HepG2 (cell line): ENCODE data around the gene NRDE2. TPM values are rescaled to one million over a fixed set of nuclear protein-coding genes. Genes with fewer than 3 reads are reported as not detected.

Source experiments
- ATAC-seq: fragments of 200-7000 bp; cut with Tn5 transposase; 3 replicates; pipeline ENCODE4 v1.9.1; 2020; ENCODE audit warnings: mild to moderate bottlenecking, moderate library complexity
- BruUV-seq: library from RNA; stranded (reverse); fragments of 400-500 nt; replicated peaks from 2 replicates; lab custom pipeline; 2021; lab: Mats Ljungman, UMichigan
- CTCF ChIA-PET: fragments of 300-600 bp; formaldehyde crosslinking; extraction: SDS; loops from one replicate; lab custom pipeline; 2021; ENCODE audit warnings: low total read pairs, inconsistent platforms, low intra/inter-chr PET ratio; lab: Yijun Ruan, JAX
- POLR2A ChIA-PET: fragments of 350-600 bp; sonication (Branson Sonifier 250); formaldehyde crosslinking; loops from one replicate; lab custom pipeline; 2020; ENCODE audit warnings: antibody characterized with exemption, inconsistent platforms; lab: Yijun Ruan, JAX
- DNase-seq: peaks from one replicate; pipeline ENCODE4 v3.0.0-alpha.2; 2015; ENCODE audit warnings: low spot score
- FAIRE-seq: peaks from 3 replicates; lab custom pipeline; 2011; peaks lifted over from hg19 to GRCh38; lab: Jason Lieb, UNC
- H2AFZ ChIP-seq: one replicate; pipeline ENCODE4 v1.6.1; 2011; ENCODE audit warnings: low read length, inconsistent platforms
- H3K27ac ChIP-seq: fragments of 300-600 bp; 3 replicates; pipeline ENCODE4 v1.8.0; 2011; ENCODE audit warnings: mixed run types, mild to moderate bottlenecking, mixed read lengths, low read length, inconsistent platforms; ENCODE audit not compliant: insufficient read depth; ENCODE audit errors: extremely low read length
- H3K27me3 ChIP-seq, 2 experiments: fragments of 200-600 bp in 1 of 2; 2 replicates in 1 of 2; 3 replicates in 1 of 2; pipeline versions ENCODE4 v1.6.0 to v1.8.0; 2011; ENCODE audit warnings: low read length in 2 of 2, mild to moderate bottlenecking in 2 of 2, moderate library complexity in 2 of 2, inconsistent platforms in 1 of 2; ENCODE audit not compliant: insufficient read depth in 2 of 2, control insufficient read depth in 1 of 2
- H3K36me3 ChIP-seq, 2 experiments: fragments of 200-600 bp in 1 of 2; replicated peaks in 1 of 2; 2 replicates in 1 of 2; 3 replicates in 1 of 2; pipeline versions ENCODE4 v1.5.1 to v1.8.0; 2011; ENCODE audit warnings: low read length in 2 of 2, inconsistent platforms in 1 of 2; ENCODE audit not compliant: insufficient read depth in 2 of 2, control insufficient read depth in 1 of 2
- H3K4me1 ChIP-seq: 2 replicates; pipeline ENCODE4 v1.5.1; 2012; ENCODE audit warnings: low read length, inconsistent platforms; ENCODE audit not compliant: insufficient read depth
- H3K4me2 ChIP-seq: 2 replicates; pipeline ENCODE4 v1.6.0; 2011; ENCODE audit warnings: low read depth, low read length, inconsistent platforms
- H3K4me3 ChIP-seq, 3 experiments: fragments of 200-600 bp in 1 of 3; sonication (generic), shearing (Covaris generic) in 1 of 3; replicated peaks in 1 of 3; 2 replicates each; pipeline ENCODE4 v1.5.1; 2011 to 2016; ENCODE audit warnings: low read length in 3 of 3, inconsistent platforms in 2 of 3, low read depth in 2 of 3, mild to moderate bottlenecking in 2 of 3, control low read depth in 1 of 3, mixed read lengths in 1 of 3; ENCODE audit not compliant: insufficient read depth in 1 of 3
- H3K79me2 ChIP-seq: one replicate; pipeline ENCODE4 v1.6.1; 2011; ENCODE audit warnings: low read length, inconsistent platforms; ENCODE audit not compliant: insufficient read depth
- H3K9ac ChIP-seq: 2 replicates; pipeline ENCODE4 v1.6.0; 2011; ENCODE audit warnings: mild to moderate bottlenecking, low read depth, low read length, inconsistent platforms; ENCODE audit not compliant: insufficient read depth
- H3K9me3 ChIP-seq: 2 replicates; pipeline ENCODE4 v1.5.1; 2012; ENCODE audit warnings: mild to moderate bottlenecking, low read length
- H4K20me1 ChIP-seq: 2 replicates; pipeline ENCODE4 v1.6.0; 2011; ENCODE audit warnings: inconsistent platforms, mild to moderate bottlenecking, low read length, moderate library complexity; ENCODE audit not compliant: insufficient read depth
- ELF4 ChIP-seq: sonication (generic); formaldehyde crosslinking; IDR thresholded peaks from 2 replicates; pipeline ENCODE4 v1.5.0; 2020; ENCODE audit warnings: missing genetic modification reagents, mild to moderate bottlenecking, moderate library complexity, borderline replicate concordance
- FIP1L1 ChIP-seq: fragments of 200-400 bp; formaldehyde crosslinking; IDR thresholded peaks from 2 replicates; pipeline ENCODE4 v1.6.1; 2018; ENCODE audit warnings: low read depth, mild to moderate bottlenecking, low read length, moderate library complexity, borderline replicate concordance; ENCODE audit not compliant: insufficient read depth
- ISL2 ChIP-seq: sonication (generic); formaldehyde crosslinking; IDR thresholded peaks from 2 replicates; pipeline ENCODE4 v1.5.0; 2020; ENCODE audit warnings: missing genetic modification reagents
- NR2F1 ChIP-seq, 2 experiments: fragments of 450-650 bp in 1 of 2; formaldehyde crosslinking in 1 of 2; IDR thresholded peaks; 2 replicates each; pipeline versions ENCODE4 v1.5.0 to v1.6.1; 2016 to 2020; ENCODE audit warnings: mild to moderate bottlenecking in 1 of 2, missing compliant biosample characterization in 1 of 2, missing genetic modification reagents in 1 of 2, moderate library complexity in 1 of 2
- PLRG1 ChIP-seq: fragments of 450-650 bp; conservative IDR thresholded peaks from 2 replicates; pipeline ENCODE4 v1.6.1; 2016
- REST ChIP-seq, 2 experiments: IDR thresholded peaks; 2 replicates each; pipeline ENCODE4 v1.6.1; 2011 to 2012; ENCODE audit warnings: low read length in 2 of 2, borderline replicate concordance in 1 of 2, low read depth in 1 of 2, mild to moderate bottlenecking in 1 of 2, moderate library complexity in 1 of 2
- ZNF414 ChIP-seq: sonication (generic); formaldehyde crosslinking; IDR thresholded peaks from 2 replicates; pipeline ENCODE4 v1.5.0; 2020; ENCODE audit warnings: missing genetic modification reagents
- ZSCAN22 ChIP-seq: sonication (generic); formaldehyde crosslinking; IDR thresholded peaks from 2 replicates; pipeline ENCODE4 v1.4.0; 2020; ENCODE audit warnings: mild to moderate bottlenecking, missing genetic modification reagents
- WGBS: methylation state at CpG from one replicate; pipeline ENCODE4 v1.1.6; 2017; ENCODE audit warnings: low lambda C conversion rate; 5-methylcytosine and 5-hydroxymethylcytosine counted together
- in situ Hi-C: cut with HindIII; loops from 2 replicates; pipeline ENCODE4 v1.10.0; 2017; ENCODE audit warnings: low pct_unique_long_range_greater_than_20kb; ENCODE audit not compliant: extremely low pct_ligation_motif_present
- intact Hi-C: fragments of 100-400 bp; cut with micrococcal nuclease; formaldehyde crosslinking; loops from one replicate; pipeline ENCODE4 v1.10.0; 2022; ENCODE audit not compliant: unreplicated experiment
- polyA plus RNA-seq, 8 experiments: library from polyadenylated mRNA; depleted of rRNA in 3 of 8; stranded (reverse) in 7 of 8; unstranded in 1 of 8; fragments of >200 nt; fragmentation: Illumina TruSeq in 4 of 8; extraction: Trizol in 4 of 8; gene quantifications; 2 replicates each; pipeline versions ENCODE4 v1.2.1 to v1.2.3, GENCODE V29; 2011 to 2016; ENCODE audit warnings: low read depth in 4 of 8, missing spikeins in 1 of 8, mixed read lengths in 1 of 8; ENCODE audit not compliant: insufficient read depth in 1 of 8
- total RNA-seq, 5 experiments: library from RNA; depleted of rRNA; stranded (reverse); fragments of >200 nt; fragmentation: Illumina TruSeq; extraction: Trizol; gene quantifications; 2 replicates each; pipeline ENCODE4 v1.2.3, GENCODE V29; 2016; ENCODE audit warnings: low read depth in 1 of 5

NRDE2 gene
- total and polyA plus RNA-seq, 2 of the 13 experiments (the other 11 are each of a cell fraction or from before 2014, with no cell fraction given): 5.6 to 12.5 TPM

GRCh38 chr14:90228478-90228877 is 103.3 kb downstream of the NRDE2 start:
- no TSS peak for BruUV-seq
- Histone ChIP-seq H2AFZ (no peak overlapping the region), H3K4me2 (no peak overlapping the region), H4K20me1 (no peaks in the 10 kb centered on the region), H3K4me1 (no peaks in the 10 kb centered on the region), H3K27ac (no peak overlapping the region), H3K9ac (no peak overlapping the region), H3K4me3 (no peak overlapping the region), H3K36me3 (no peaks in the 10 kb centered on the region), H3K79me2 (no peaks in the 10 kb centered on the region), H3K9me3 (no peaks in the 10 kb centered on the region), H3K27me3 (no peaks in the 10 kb centered on the region; a peak in 1 of 5 replicates)
- DNase-seq (no peak), FAIRE-seq (no peak), ATAC-seq (no peak)
- TF ChIP-seq ISL2 (CRISPR knock-in tag) (no peak), REST (IDR thresholded peaks at IDR 0.05; ENCODE audit: borderline replicate concordance in 1 of 2, low read depth in 1 of 2, low read length in 2 of 2) (no peak), ZNF414 (no peak), ELF4 (no peak), FIP1L1 (no peak), NR2F1 (CRISPR knock-in tag; IDR thresholded peaks at IDR 0.05) (no peak), PLRG1 (no peak), ZSCAN22 (CRISPR knock-in tag) (no peak)
- in situ Hi-C loops: loop anchor here (25.0 kb wide), 1 partner anchor 266 kb away; the partner anchor contains the start of genes EFCAB11 and TDP1
- 47% methylated on average over 4 of the region's 4 CpGs for WGBS
- CTCF ChIA-PET: no interaction called here
- POLR2A ChIA-PET: no interaction called here
- intact Hi-C loops: no loop called here

Other genes starting within 250 kb of the NRDE2 start
- gene PSMC1, start 75.4 kb downstream of the NRDE2 start, total RNA-seq (2016; rRNA removed; fragmentation: Illumina TruSeq; extraction: Trizol): 167 and 271 TPM in 2 replicates
- 41.9 and 48.6 TPM in 2 replicates for gene PSMC1, start 75.4 kb downstream of the NRDE2 start, polyA plus RNA-seq (2011; rRNA removed)
- gene CALM1, start 65.1 kb upstream of the NRDE2 start, total RNA-seq (2016; rRNA removed; fragmentation: Illumina TruSeq; extraction: Trizol): 238 and 346 TPM in 2 replicates
- gene CALM1, start 65.1 kb upstream of the NRDE2 start, polyA plus RNA-seq (2011; rRNA removed): 80.5 and 110 TPM in 2 replicates